ENCODE data around the gene SUSD6. TPM values are rescaled to one million over a fixed set of nuclear protein-coding genes. Genes with fewer than 3 reads are reported as not detected.

Gene SUSD6
- total and polyA plus RNA-seq, 9 of the 15 experiments (the other 6 are each of a cell fraction or from before 2014, with no cell fraction given), result 2.9 to 20.7 (median 5.6) TPM

DNA sequence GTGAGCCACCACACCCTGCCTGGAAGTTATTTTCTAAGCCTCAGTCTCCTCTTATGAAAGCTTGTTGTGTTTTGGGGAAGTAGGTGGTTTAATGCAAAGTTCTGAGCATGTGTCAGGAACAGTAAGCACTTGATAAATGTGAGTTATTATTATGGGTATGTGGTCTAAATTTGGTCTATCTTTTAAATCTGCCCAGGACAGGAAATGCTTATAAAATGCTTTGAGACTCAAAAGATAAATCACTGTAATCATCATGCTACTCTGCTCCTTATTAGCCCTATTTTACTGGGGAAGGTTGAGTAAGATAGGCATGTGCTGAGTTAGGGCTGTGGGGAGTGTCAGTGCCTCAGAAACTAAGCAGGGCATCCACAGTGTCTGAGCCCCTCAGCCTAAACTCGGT lies 142.5 kb downstream of the SUSD6 start:
- no peak overlapping the region for H3K27ac ChIP-seq (ENCODE audit: extremely low read depth, low read depth, low read length)
- H3K36me3 ChIP-seq (ENCODE audit: control insufficient read depth, insufficient read depth, low read length), result no peaks in the 10 kb centered on the region
- FAIRE-seq (no peak), DNase-seq (ENCODE audit: extremely low read depth in 1 of 4, low spot score in 3 of 4) (no peak), ATAC-seq (no peak)
- H3K4me2 ChIP-seq (ENCODE audit: insufficient read depth, low read length), result no peak overlapping the region
- peaks cover 4 to 29% of the 10 kb centered on the region in 2 experiments; a peak in 4 of 5 replicates for H3K4me1 ChIP-seq (replicated peaks in 1 of 2; ENCODE audit: control insufficient read depth in 2 of 2, insufficient read depth in 2 of 2, low read length in 2 of 2)
- H2AFZ ChIP-seq (ENCODE audit: low read depth, low read length), result 0 out of 2 replicates have a peak overlapping the region, but pooled peaks have one; percentile 70
- H3K9ac ChIP-seq (ENCODE audit: insufficient read depth in 1 of 2, low read depth in 2 of 2, low read length in 2 of 2), result no peak overlapping the region
- no peak overlapping the region for H3K4me3 ChIP-seq
- in situ Hi-C loops (cut with MboI) (no loop called here), intact Hi-C loops (cut with micrococcal nuclease) (no loop called here)
- no peaks in the 10 kb centered on the region for H3K9me3 ChIP-seq (replicated peaks; ENCODE audit: control insufficient read depth, insufficient read depth, low read depth, low read length)
- ChIA-PET POLR2A (interaction anchor here (0.6 to 3.6 kb wide), 2 partner anchors 13 to 84 kb away, joined by 4 to 24 read pairs; partner anchors contain the start of gene SRSF5), CTCF (ENCODE audit: low intra/inter-chr PET ratio) (no interaction called here)
- no peaks in the 10 kb centered on the region for H3K9me1 ChIP-seq (ENCODE audit: control insufficient read depth, insufficient read depth, low read length)
- H3K79me2 ChIP-seq (ENCODE audit: control insufficient read depth, insufficient read depth, low read length), result no peaks in the 10 kb centered on the region
- H4K20me1 ChIP-seq (replicated peaks; ENCODE audit: control insufficient read depth, insufficient read depth, low read length), result no peaks in the 10 kb centered on the region
- no peaks in the 10 kb centered on the region for H3K27me3 ChIP-seq (ENCODE audit: control insufficient read depth in 2 of 2, insufficient read depth in 2 of 2, low read length in 2 of 2)
- 43% methylated on average over 1 of the region's 1 CpG for WGBS (ENCODE audit: insufficient coverage, low coverage, missing lambda C conversion rate)
- no TSS peak for BruUV-seq (replicated peaks)
- no peak for TF ChIP-seq RAD51 (IDR thresholded peaks at IDR 0.05; ENCODE audit: borderline replicate concordance, low read depth)
- TF ChIP-seq HMG20B (CRISPR knock-in tag; IDR thresholded peaks at IDR 0.05), result no peak
- no peak for TF ChIP-seq BMI1 (IDR thresholded peaks at IDR 0.05; ENCODE audit: low read length)
- no peak for TF ChIP-seq PPARD (CRISPR knock-in tag; IDR thresholded peaks at IDR 0.05)
- TF ChIP-seq SMARCC2 (IDR thresholded peaks at IDR 0.05; ENCODE audit: low read depth), result no peak
- TF ChIP-seq SP1 (CRISPR knock-in tag; IDR thresholded peaks at IDR 0.05), result no peak
- TF ChIP-seq ETS2 (tag; IDR thresholded peaks at IDR 0.05; ENCODE audit: borderline replicate concordance, poor library complexity, severe bottlenecking), result no peak
- TF ChIP-seq SLC30A9 (CRISPR knock-in tag; IDR thresholded peaks at IDR 0.05), result no peak
- no peak for TF ChIP-seq NR1H2 (CRISPR knock-in tag; IDR thresholded peaks at IDR 0.05)
- TF ChIP-seq, protein P1, sequence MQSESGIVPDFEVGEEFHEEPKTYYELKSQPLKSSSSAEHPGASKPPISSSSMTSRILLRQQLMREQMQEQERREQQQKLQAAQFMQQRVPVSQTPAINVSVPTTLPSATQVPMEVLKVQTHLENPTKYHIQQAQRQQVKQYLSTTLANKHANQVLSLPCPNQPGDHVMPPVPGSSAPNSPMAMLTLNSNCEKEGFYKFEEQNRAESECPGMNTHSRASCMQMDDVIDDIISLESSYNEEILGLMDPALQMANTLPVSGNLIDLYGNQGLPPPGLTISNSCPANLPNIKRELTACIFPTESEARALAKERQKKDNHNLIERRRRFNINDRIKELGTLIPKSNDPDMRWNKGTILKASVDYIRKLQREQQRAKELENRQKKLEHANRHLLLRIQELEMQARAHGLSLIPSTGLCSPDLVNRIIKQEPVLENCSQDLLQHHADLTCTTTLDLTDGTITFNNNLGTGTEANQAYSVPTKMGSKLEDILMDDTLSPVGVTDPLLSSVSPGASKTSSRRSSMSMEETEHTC (IDR thresholded peaks at IDR 0.05), result no peak
